BJ (cell line): ENCODE results near the gene PTGR1. TPM values are rescaled to one million over a fixed set of nuclear protein-coding genes. Genes with fewer than 3 reads are reported as not detected.
"Not testable (repeated sequence)": the region's sequence is repeated elsewhere in the genome, so short reads cannot be mapped to it uniquely, and the experiment has no call there.

Experiments
- CTCF ChIA-PET: fragments of 350-600 bp; formaldehyde crosslinking; extraction: SDS; loops from one replicate; lab custom pipeline; 2021; ENCODE audit warnings: antibody characterized with exemption, inconsistent platforms; lab: Yijun Ruan, JAX
- POLR2A ChIA-PET: fragments of 300-600 bp; sonication (Branson Sonifier 250); formaldehyde crosslinking; extraction: SDS; loops from one replicate; lab custom pipeline; 2021; ENCODE audit warnings: antibody characterized with exemption; lab: Charles Lee
- DNase-seq: peaks from one replicate; pipeline ENCODE4 v3.0.0-alpha.2; 2011; ENCODE audit warnings: low read depth
- H3K27me3 ChIP-seq: 2 replicates; pipeline ENCODE4 v1.6.0; 2011; ENCODE audit warnings: low read length; ENCODE audit not compliant: control insufficient read depth, insufficient read depth
- H3K36me3 ChIP-seq: 2 replicates; pipeline ENCODE4 v1.5.1; 2011; ENCODE audit warnings: low read length; ENCODE audit not compliant: control insufficient read depth, insufficient read depth
- H3K4me3 ChIP-seq: 2 replicates; pipeline ENCODE4 v1.5.1; 2011; ENCODE audit warnings: low read depth, mild to moderate bottlenecking, control low read depth, low read length
- CTCF ChIP-seq: IDR thresholded peaks from 2 replicates; pipeline ENCODE4 v1.5.1; 2011; ENCODE audit warnings: low read depth, mild to moderate bottlenecking, control low read depth, inconsistent platforms, low read length, moderate library complexity; ENCODE audit not compliant: insufficient read depth
- polyA plus RNA-seq: library from polyadenylated mRNA; depleted of rRNA; stranded (reverse); fragments of >200 nt; gene quantifications from 2 replicates; pipeline ENCODE4 v1.2.3, GENCODE V29; 2011

Gene PTGR1
- polyA plus RNA-seq, 1 experiment: 49.3 TPM

GRCh38 chr9:111597852-111598732, 1.4 kb downstream of the PTGR1 start:
- no peaks in the 10 kb centered on the region for H3K27me3 ChIP-seq
- H3K4me3 ChIP-seq: peak overlapping the region; percentile 71
- peaks cover 9% of the 10 kb centered on the region for H3K36me3 ChIP-seq
- ChIA-PET CTCF (interaction anchor here (0.6 to 3.8 kb wide), 16 partner anchors 13 to 477 kb away, joined by 3 to 18 read pairs (median 4); partner anchors contain the start of gene DNAJC25), POLR2A (no interaction called here)
- TF ChIP-seq CTCF: peak; percentile 75
- DNase-seq: peak; percentile 19

GRCh38 chr9:111588846-111589245, 10.6 kb downstream of the PTGR1 start:
- CTCF ChIA-PET: interaction anchor here (0.6 kb wide), 1 partner anchor 102 kb away, joined by 4 read pairs; no protein-coding TSS in a partner anchor

GRCh38 chr9:111586378-111586777, 13.1 kb downstream of the PTGR1 start:
- TF ChIP-seq CTCF: no peak
- Histone ChIP-seq H3K27me3 (no peaks in the 10 kb centered on the region), H3K4me3 (no peak overlapping the region), H3K36me3 (peaks cover 11% of the 10 kb centered on the region)
- ChIA-PET CTCF (no interaction called here), POLR2A (no interaction called here)
- no peak for DNase-seq

More at GRCh38 chr9:111588846-111589245, 10.6 kb downstream of the PTGR1 start:
- Histone ChIP-seq H3K36me3 (peaks cover 9% of the 10 kb centered on the region), H3K27me3 (no peaks in the 10 kb centered on the region), H3K4me3 (no peak overlapping the region)
- POLR2A ChIA-PET: no interaction called here
- TF ChIP-seq CTCF: no peak
- DNase-seq: no peak

GRCh38 chr9:111582888-111583287, 16.6 kb downstream of the PTGR1 start:
- ChIA-PET CTCF (interaction anchor here (1.0 kb wide), 1 partner anchor 15 kb away, joined by 4 read pairs; no protein-coding TSS in a partner anchor), POLR2A (no interaction called here)
- DNase-seq: no peak
- TF ChIP-seq CTCF: no peak
- H3K4me3 ChIP-seq: no peak overlapping the region
- H3K36me3 ChIP-seq: peaks cover 13% of the 10 kb centered on the region
- no peaks in the 10 kb centered on the region for H3K27me3 ChIP-seq

GRCh38 chr9:111572950-111573604, 26.4 kb downstream of the PTGR1 start:
- no peak for TF ChIP-seq CTCF
- ChIA-PET POLR2A (interaction anchor here (0.7 kb wide), 1 partner anchor 123 kb away, joined by 3 read pairs; no protein-coding TSS in a partner anchor), CTCF (interaction anchor here (0.8 to 1.2 kb wide), 2 partner anchors 12 to 794 kb away, joined by 3 to 4 read pairs; no protein-coding TSS in a partner anchor)
- peaks cover 19% of the 10 kb centered on the region for H3K36me3 ChIP-seq
- peak; percentile 26 for DNase-seq
- no peak overlapping the region for H3K4me3 ChIP-seq
- no peaks in the 10 kb centered on the region for H3K27me3 ChIP-seq

- CTCF ChIA-PET, POLR2A ChIA-PET, H3K27me3 ChIP-seq, H3K4me3 ChIP-seq, DNase-seq: not testable (repeated sequence)
- peaks cover 28% of the 10 kb centered on the region for H3K36me3 ChIP-seq
Measured at GRCh38 chr9:111568127-111568526, 31.3 kb downstream of the PTGR1 start.
